ENCODE data around the gene KYNU.
"Not testable (repeated sequence)": the region's sequence is repeated elsewhere in the genome, so short reads cannot be mapped to it uniquely, and the experiment has no call there.

The KYNU gene

DNA sequence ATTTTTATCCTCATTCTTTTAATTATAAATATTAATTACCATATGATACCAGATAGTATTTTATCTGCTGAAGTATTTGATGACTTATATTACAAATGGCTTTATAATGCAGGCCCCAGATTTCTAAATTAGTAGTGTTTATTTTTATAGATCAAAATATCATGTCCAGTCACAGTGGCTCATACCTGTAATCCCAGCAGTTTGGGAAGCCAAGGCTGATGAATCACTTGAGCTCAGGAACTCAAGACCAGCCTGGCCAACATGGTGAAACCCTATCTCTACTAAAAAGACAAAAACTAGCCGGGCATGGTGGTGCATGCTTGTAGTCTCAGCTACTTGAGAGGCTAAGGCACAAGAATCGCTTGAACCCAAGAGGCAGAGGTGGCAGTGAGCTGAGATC, 151.7 kb downstream of the KYNU start:
- Histone ChIP-seq H3K4me3 (ENCODE audit: control insufficient read depth in 1 of 7, extremely low read depth in 1 of 7, insufficient read depth in 4 of 7, low read depth in 2 of 7, low read length in 6 of 7) (no peak overlapping the region), H3K27me3 (replicated peaks in 2 of 5; ENCODE audit: control insufficient read depth in 4 of 5, insufficient read depth in 5 of 5, low read length in 4 of 5) (peaks cover 0 to 7% (median 0%) of the 10 kb centered on the region in 5 experiments), H3K4me1 (ENCODE audit: control extremely low read depth in 1 of 4, control insufficient read depth in 4 of 4, insufficient read depth in 4 of 4, low read length in 3 of 4) (peaks cover 0 to 6% (median 4%) of the 10 kb centered on the region in 4 experiments), H3K9me3 (ENCODE audit: control extremely low read depth in 1 of 5, control insufficient read depth in 4 of 5, insufficient read depth in 2 of 5, low read depth in 1 of 5, low read length in 4 of 5) (no peaks in the 10 kb centered on the region), H3K36me3 (ENCODE audit: control insufficient read depth in 4 of 4, insufficient read depth in 4 of 4, low read length in 3 of 4) (no peaks in the 10 kb centered on the region), H3K27ac (ENCODE audit: insufficient read depth in 1 of 2, low read depth in 1 of 2, low read length in 2 of 2, poor library complexity in 1 of 2, severe bottlenecking in 2 of 2) (no peak overlapping the region)
- WGBS (ENCODE audit: insufficient coverage): 100% methylated on average over 2 of the region's 2 CpGs
- CTCF ChIA-PET: no interaction called here
- POLR2A ChIA-PET: no interaction called here
- no peak for DNase-seq

DNA sequence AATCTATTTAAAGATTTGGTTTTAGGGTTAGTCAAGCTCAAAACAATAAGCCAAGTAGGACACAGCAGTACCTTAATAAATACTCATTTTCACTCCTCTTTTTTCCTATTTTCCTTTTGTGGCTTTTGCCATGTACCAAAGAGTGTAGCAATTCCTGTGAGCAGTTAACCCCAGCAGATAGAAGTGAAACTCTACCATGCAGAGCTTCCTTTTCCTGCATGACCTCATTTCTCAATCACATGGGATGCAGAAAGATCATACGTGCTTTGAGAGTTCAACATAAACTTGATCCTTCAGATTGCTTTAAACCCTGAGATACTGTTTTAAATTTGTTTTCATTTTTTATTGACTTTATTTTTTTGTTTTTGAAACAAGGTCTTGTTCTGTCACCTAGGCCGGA, 152.7 kb downstream of the KYNU start:
- Histone ChIP-seq H3K4me1 (ENCODE audit: control extremely low read depth in 1 of 4, control insufficient read depth in 4 of 4, insufficient read depth in 4 of 4, low read length in 3 of 4) (peaks cover 0 to 6% (median 4%) of the 10 kb centered on the region in 4 experiments), H3K27ac (ENCODE audit: insufficient read depth in 1 of 2, low read depth in 1 of 2, low read length in 2 of 2, poor library complexity in 1 of 2, severe bottlenecking in 2 of 2) (no peak overlapping the region), H3K36me3 (ENCODE audit: control insufficient read depth in 4 of 4, insufficient read depth in 4 of 4, low read length in 3 of 4) (no peaks in the 10 kb centered on the region), H3K27me3 (replicated peaks in 2 of 5; ENCODE audit: control insufficient read depth in 4 of 5, insufficient read depth in 5 of 5, low read length in 4 of 5) (peaks cover 0 to 7% (median 0%) of the 10 kb centered on the region in 5 experiments), H3K4me3 (ENCODE audit: control insufficient read depth in 1 of 7, extremely low read depth in 1 of 7, insufficient read depth in 4 of 7, low read depth in 2 of 7, low read length in 6 of 7) (no peak overlapping the region), H3K9me3 (ENCODE audit: control extremely low read depth in 1 of 5, control insufficient read depth in 4 of 5, insufficient read depth in 2 of 5, low read depth in 1 of 5, low read length in 4 of 5) (no peaks in the 10 kb centered on the region)
- DNase-seq: peak in 2 of 3 donors; percentile 42 to 44
- 33% methylated on average over 1 of the region's 2 CpGs for WGBS (ENCODE audit: insufficient coverage)
- CTCF ChIA-PET: no interaction called here
- POLR2A ChIA-PET: no interaction called here

- no peaks in the 10 kb centered on the region for H3K27me3 ChIP-seq (replicated peaks in 2 of 5; ENCODE audit: control insufficient read depth in 4 of 5, insufficient read depth in 5 of 5, low read length in 4 of 5)
- H3K4me1 ChIP-seq (ENCODE audit: control extremely low read depth in 1 of 4, control insufficient read depth in 4 of 4, insufficient read depth in 4 of 4, low read length in 3 of 4): peaks cover 0 to 6% (median 1%) of the 10 kb centered on the region in 4 experiments
- POLR2A ChIA-PET: interaction anchor here (0.9 kb wide), 1 partner anchor 11 kb away, joined by 3 read pairs; no protein-coding TSS in a partner anchor
- no peaks in the 10 kb centered on the region for H3K36me3 ChIP-seq (ENCODE audit: control insufficient read depth in 4 of 4, insufficient read depth in 4 of 4, low read length in 3 of 4)
- WGBS (ENCODE audit: insufficient coverage): 74% methylated on average over 3 of the region's 5 CpGs
- H3K9me3 ChIP-seq (ENCODE audit: control extremely low read depth in 1 of 5, control insufficient read depth in 4 of 5, insufficient read depth in 2 of 5, low read depth in 1 of 5, low read length in 4 of 5): no peaks in the 10 kb centered on the region
- CTCF ChIA-PET: interaction anchor here (0.6 to 2.5 kb wide), 13 partner anchors 25 to 1453 kb away, joined by 3 to 13 read pairs (median 3); no protein-coding TSS in a partner anchor
- H3K4me3 ChIP-seq (ENCODE audit: control insufficient read depth in 1 of 7, extremely low read depth in 1 of 7, insufficient read depth in 4 of 7, low read depth in 2 of 7, low read length in 6 of 7): no peak overlapping the region
- no peak overlapping the region for H3K27ac ChIP-seq (ENCODE audit: insufficient read depth in 1 of 2, low read depth in 1 of 2, low read length in 2 of 2, poor library complexity in 1 of 2, severe bottlenecking in 2 of 2)
- peak; percentile 81 to 90 (median 89) for DNase-seq
Observed at GRCh38 chr2:143034292-143035074, 157.0 kb downstream of the KYNU start.

- WGBS (ENCODE audit: insufficient coverage): no CpG with 5 or more reads among the region's 1 CpG
- Histone ChIP-seq H3K27me3 (replicated peaks in 2 of 5; ENCODE audit: control insufficient read depth in 4 of 5, insufficient read depth in 5 of 5, low read length in 4 of 5) (no peaks in the 10 kb centered on the region), H3K9me3 (ENCODE audit: control extremely low read depth in 1 of 5, control insufficient read depth in 4 of 5, insufficient read depth in 2 of 5, low read depth in 1 of 5, low read length in 4 of 5) (peaks cover 0 to 5% (median under 1%) of the 10 kb centered on the region in 5 experiments), H3K27ac (ENCODE audit: insufficient read depth in 1 of 2, low read depth in 1 of 2, low read length in 2 of 2, poor library complexity in 1 of 2, severe bottlenecking in 2 of 2) (no peak overlapping the region), H3K4me1 (ENCODE audit: control extremely low read depth in 1 of 4, control insufficient read depth in 4 of 4, insufficient read depth in 4 of 4, low read length in 3 of 4) (no peaks in the 10 kb centered on the region), H3K4me3 (ENCODE audit: control insufficient read depth in 1 of 7, extremely low read depth in 1 of 7, insufficient read depth in 4 of 7, low read depth in 2 of 7, low read length in 6 of 7) (no peak overlapping the region), H3K36me3 (ENCODE audit: control insufficient read depth in 4 of 4, insufficient read depth in 4 of 4, low read length in 3 of 4) (no peaks in the 10 kb centered on the region)
- POLR2A ChIA-PET: no interaction called here
- no peak for DNase-seq
- CTCF ChIA-PET: no interaction called here
Observed at GRCh38 chr2:143051465-143051864, 174.0 kb downstream of the KYNU start.

GRCh38 chr2:143053437-143053836, 176.0 kb downstream of the KYNU start:
- CTCF ChIA-PET; H3K36me3 ChIP-seq (ENCODE audit: control insufficient read depth in 4 of 4, insufficient read depth in 4 of 4, low read length in 3 of 4); DNase-seq; POLR2A ChIA-PET; H3K4me1 ChIP-seq (ENCODE audit: control extremely low read depth in 1 of 4, control insufficient read depth in 4 of 4, insufficient read depth in 4 of 4, low read length in 3 of 4); H3K4me3 ChIP-seq (ENCODE audit: control insufficient read depth in 1 of 7, extremely low read depth in 1 of 7, insufficient read depth in 4 of 7, low read depth in 2 of 7, low read length in 6 of 7); H3K27me3 ChIP-seq (replicated peaks in 2 of 5; ENCODE audit: control insufficient read depth in 4 of 5, insufficient read depth in 5 of 5, low read length in 4 of 5); H3K27ac ChIP-seq (ENCODE audit: insufficient read depth in 1 of 2, low read depth in 1 of 2, low read length in 2 of 2, poor library complexity in 1 of 2, severe bottlenecking in 2 of 2): not testable (repeated sequence)
- peaks cover 1 to 16% (median 4%) of the 10 kb centered on the region in 5 experiments for H3K9me3 ChIP-seq (ENCODE audit: control extremely low read depth in 1 of 5, control insufficient read depth in 4 of 5, insufficient read depth in 2 of 5, low read depth in 1 of 5, low read length in 4 of 5)
- 100% methylated on average over 3 of the region's 4 CpGs for WGBS (ENCODE audit: insufficient coverage)

GRCh38 chr2:143056550-143056949, 179.1 kb downstream of the KYNU start:
- Histone ChIP-seq H3K36me3 (ENCODE audit: control insufficient read depth in 4 of 4, insufficient read depth in 4 of 4, low read length in 3 of 4) (no peaks in the 10 kb centered on the region), H3K4me1 (ENCODE audit: control extremely low read depth in 1 of 4, control insufficient read depth in 4 of 4, insufficient read depth in 4 of 4, low read length in 3 of 4) (no peaks in the 10 kb centered on the region), H3K4me3 (ENCODE audit: control insufficient read depth in 1 of 7, extremely low read depth in 1 of 7, insufficient read depth in 4 of 7, low read depth in 2 of 7, low read length in 6 of 7) (no peak overlapping the region), H3K9me3 (ENCODE audit: control extremely low read depth in 1 of 5, control insufficient read depth in 4 of 5, insufficient read depth in 2 of 5, low read depth in 1 of 5, low read length in 4 of 5) (peaks cover 1 to 16% (median 4%) of the 10 kb centered on the region in 5 experiments), H3K27ac (ENCODE audit: insufficient read depth in 1 of 2, low read depth in 1 of 2, low read length in 2 of 2, poor library complexity in 1 of 2, severe bottlenecking in 2 of 2) (no peak overlapping the region), H3K27me3 (replicated peaks in 2 of 5; ENCODE audit: control insufficient read depth in 4 of 5, insufficient read depth in 5 of 5, low read length in 4 of 5) (no peaks in the 10 kb centered on the region)
- ChIA-PET POLR2A (no interaction called here), CTCF (no interaction called here)
- no peak for DNase-seq
- 100% methylated on average over 4 of the region's 5 CpGs for WGBS (ENCODE audit: insufficient coverage)

DNA sequence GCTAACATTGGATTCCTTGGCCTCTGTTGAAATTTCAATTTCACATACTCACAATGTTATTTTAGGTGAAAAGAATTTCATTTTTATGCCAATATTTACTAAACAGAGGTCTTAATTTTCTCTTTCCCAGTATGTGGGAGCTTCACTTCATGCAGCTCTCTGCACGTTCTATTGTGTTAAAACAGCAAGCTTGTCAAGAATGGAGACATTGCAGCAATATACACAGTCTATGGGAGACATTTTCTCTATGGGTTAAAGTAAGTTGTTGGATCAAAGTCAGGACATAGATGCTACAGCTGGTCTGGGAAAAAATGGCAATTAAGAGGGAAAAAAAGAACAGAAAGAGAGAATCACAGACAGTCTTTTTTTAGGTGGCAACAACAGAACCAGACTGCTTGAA, 181.4 kb downstream of the KYNU start:
- no peak overlapping the region for H3K4me3 ChIP-seq (ENCODE audit: control insufficient read depth in 1 of 7, extremely low read depth in 1 of 7, insufficient read depth in 4 of 7, low read depth in 2 of 7, low read length in 6 of 7)
- 100% methylated on average over 1 of the region's 1 CpG for WGBS (ENCODE audit: insufficient coverage)
- H3K36me3 ChIP-seq (ENCODE audit: control insufficient read depth in 4 of 4, insufficient read depth in 4 of 4, low read length in 3 of 4): no peaks in the 10 kb centered on the region
- no peaks in the 10 kb centered on the region for H3K4me1 ChIP-seq (ENCODE audit: control extremely low read depth in 1 of 4, control insufficient read depth in 4 of 4, insufficient read depth in 4 of 4, low read length in 3 of 4)
- CTCF ChIA-PET: interaction anchor here (1.3 kb wide), 1 partner anchor 24 kb away, joined by 6 read pairs; no protein-coding TSS in a partner anchor
- no peaks in the 10 kb centered on the region for H3K27me3 ChIP-seq (replicated peaks in 2 of 5; ENCODE audit: control insufficient read depth in 4 of 5, insufficient read depth in 5 of 5, low read length in 4 of 5)
- peaks cover 1 to 16% (median 4%) of the 10 kb centered on the region in 5 experiments for H3K9me3 ChIP-seq (ENCODE audit: control extremely low read depth in 1 of 5, control insufficient read depth in 4 of 5, insufficient read depth in 2 of 5, low read depth in 1 of 5, low read length in 4 of 5)
- H3K27ac ChIP-seq (ENCODE audit: insufficient read depth in 1 of 2, low read depth in 1 of 2, low read length in 2 of 2, poor library complexity in 1 of 2, severe bottlenecking in 2 of 2): no peak overlapping the region
- DNase-seq: no peak
- POLR2A ChIA-PET: no interaction called here
